ENCODE data around the gene DHRS2.
"Not testable (repeated sequence)": the region's sequence is repeated elsewhere in the genome, so short reads cannot be mapped to it uniquely, and the experiment has no call there.

DHRS2 gene

DNA sequence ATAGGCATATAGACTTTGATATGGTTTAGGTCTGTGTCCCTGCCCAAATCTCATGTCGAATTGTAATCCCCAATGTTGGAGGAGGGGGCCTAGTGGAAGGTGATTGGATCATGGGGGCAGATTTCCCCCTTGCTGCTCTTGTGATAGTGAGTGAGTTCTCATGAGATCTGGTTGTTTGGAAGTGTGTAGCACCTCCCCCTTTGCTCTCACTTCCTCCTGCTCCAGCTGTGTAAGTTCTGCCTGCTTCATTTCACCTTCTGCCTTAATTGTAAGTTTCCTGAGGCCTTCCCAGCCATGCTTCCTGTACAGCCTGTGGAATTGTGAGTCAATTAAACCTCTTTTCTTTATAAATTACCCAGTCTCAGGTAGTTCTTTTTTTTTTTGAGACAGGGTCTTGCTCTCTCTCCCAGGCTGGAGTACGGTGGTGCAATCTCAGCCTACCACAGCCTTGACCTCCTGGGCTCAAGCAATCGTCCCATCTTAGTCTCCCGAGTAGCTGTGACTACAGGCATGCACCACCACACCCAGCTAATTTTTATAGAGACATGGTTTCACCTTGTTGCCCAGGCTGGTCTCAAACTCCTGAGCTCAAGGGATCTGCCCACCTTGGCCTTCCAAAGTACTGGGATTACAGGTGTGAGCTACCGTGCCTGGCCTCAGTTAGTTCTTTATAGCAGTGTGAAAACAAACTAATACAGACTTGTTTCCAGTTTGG, 1.3 kb upstream of the DHRS2 start:
- not testable (repeated sequence) for DNase-seq

DNA sequence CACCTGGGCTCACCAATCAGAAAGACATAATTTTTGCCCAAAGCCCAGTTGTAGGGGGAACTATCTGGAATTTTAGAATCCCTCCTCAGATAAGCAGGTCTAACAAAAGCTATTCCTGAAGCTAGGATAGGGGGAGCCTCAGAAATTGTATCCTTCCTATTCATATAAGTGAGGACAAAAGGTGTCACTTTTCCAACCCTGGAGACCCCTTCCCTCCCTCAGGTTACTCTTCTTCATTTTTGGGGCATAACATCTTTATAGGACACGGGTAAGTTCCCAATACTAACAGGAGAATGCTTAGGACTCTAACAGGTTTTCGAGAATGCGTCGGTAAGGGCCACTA, 1.1 kb downstream of the DHRS2 start:
- not testable (repeated sequence) for DNase-seq

DNA sequence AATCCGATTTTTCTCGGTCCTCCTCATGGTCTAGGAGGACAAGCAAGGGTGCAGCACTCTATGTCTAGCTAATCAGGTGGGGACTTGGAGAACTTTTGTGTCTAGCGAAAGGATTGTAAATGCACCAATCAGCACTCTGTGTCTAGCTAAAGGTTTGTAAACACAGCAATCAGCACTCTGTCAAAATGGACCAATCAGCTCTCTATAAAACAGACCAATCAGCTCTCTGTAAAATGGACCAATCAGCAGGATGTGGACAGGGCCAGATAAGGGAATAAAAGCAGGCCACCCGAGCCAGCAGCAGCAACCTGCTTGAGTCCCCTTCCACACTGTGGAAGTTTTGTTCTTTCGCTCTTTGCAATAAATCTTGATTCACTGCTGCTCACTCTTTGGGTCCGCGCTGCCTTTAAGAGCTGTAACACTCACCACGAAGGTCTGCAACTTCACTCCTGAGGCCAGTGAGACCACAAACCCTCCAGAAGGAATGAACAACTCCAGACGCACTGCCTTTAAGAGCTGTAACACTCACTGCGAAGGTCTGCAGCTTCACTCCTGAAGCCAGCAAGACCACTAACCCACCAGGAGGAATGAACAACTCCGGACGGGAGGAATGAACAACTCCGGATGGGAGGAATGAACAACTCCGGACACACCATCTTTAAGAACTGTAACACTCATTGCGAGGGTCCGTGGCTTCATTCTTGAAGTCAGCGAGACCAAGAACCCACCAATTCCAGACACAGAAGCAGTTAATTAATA, 1.7 kb downstream of the DHRS2 start:
- not testable (repeated sequence) for DNase-seq

DNA sequence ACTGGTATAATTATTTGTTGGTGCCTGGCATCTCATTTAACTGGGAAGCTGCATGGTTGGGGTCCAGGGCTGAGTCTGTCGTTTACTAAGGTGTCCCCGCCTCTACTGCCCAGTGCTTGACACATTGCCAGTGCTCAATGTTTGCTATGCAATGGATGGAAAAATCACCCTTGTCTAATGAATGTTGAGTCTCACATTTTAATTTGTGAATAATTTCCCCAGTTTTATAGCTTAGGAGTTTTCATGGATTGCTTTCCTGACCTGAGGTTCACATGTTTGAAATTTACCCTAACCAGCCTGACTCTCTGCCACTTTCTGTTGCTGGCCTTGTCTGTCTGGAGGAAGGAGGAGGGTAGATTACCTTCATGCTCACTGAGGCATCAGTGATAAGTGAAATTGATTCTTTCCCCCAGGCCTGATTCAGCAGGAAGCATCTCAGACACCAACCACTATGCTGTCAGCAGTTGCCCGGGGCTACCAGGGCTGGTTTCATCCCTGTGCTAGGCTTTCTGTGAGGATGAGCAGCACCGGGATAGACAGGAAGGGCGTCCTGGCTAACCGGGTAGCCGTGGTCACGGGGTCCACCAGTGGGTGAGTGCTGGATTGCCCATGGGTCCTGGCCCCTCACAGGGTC, 2.4 kb downstream of the DHRS2 start:
- DNase-seq = no peak

DNA sequence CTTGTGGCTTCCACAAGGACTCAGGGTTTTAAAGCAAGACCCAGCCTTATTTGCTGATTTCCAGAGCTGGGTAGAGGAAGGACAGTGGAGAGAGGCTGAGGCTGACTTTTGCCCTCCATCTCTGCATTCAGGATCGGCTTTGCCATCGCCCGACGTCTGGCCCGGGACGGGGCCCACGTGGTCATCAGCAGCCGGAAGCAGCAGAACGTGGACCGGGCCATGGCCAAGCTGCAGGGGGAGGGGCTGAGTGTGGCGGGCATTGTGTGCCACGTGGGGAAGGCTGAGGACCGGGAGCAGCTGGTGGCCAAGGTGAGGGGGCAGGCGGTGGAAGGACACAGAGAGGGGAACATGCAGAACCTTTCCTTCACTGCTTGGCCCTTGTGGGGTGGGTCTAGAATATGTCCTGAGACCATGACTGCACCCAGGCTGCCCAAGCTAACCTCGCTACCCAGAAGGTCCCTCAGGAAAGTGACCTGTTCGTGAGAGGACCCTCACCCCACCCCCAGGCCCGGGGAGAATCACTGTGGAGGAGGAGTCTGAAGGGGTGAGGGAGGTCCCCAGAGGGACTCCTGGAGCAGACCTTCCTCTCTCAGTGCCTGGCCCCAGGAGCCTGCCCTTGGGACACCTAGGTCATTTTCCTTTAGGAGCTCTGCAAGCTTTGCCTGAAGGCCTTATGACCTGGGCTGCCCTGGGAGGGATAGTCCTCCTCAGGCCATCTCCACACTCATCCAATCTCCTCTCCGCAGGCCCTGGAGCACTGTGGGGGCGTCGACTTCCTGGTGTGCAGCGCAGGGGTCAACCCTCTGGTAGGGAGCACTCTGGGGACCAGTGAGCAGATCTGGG, 3.1 kb downstream of the DHRS2 start:
- no peak for DNase-seq

DNA sequence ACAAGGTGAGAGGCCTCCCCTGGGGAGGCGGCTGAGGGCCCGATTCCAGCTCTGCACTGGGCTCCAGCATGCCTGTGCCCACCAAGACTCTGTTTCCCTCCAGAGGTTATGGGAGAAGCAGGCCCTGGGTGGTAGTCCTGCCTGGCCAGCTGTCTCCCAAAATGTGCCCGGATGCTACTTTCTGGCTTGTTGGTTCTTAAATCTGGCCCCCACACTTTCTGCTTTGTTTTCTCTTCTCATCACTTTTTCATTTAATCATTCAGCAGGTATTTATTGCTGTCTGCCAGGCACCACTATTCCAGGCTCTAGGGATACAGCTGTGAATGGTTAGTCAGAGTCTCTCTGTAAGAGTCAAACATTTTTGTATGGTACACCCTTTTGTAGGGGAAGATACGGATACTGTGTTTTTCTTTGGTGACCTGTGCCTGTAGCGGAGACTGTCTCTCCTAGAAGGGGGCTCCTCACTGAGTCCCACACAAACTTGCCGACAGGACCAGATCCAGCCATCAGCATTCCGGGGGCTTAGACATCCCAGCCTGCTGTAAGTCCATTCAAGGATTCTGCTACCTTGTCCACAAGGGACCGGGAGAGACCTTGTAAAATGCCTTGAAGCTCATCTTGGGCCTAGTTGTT, 3.8 kb downstream of the DHRS2 start:
- DNase-seq = no peak

DNA sequence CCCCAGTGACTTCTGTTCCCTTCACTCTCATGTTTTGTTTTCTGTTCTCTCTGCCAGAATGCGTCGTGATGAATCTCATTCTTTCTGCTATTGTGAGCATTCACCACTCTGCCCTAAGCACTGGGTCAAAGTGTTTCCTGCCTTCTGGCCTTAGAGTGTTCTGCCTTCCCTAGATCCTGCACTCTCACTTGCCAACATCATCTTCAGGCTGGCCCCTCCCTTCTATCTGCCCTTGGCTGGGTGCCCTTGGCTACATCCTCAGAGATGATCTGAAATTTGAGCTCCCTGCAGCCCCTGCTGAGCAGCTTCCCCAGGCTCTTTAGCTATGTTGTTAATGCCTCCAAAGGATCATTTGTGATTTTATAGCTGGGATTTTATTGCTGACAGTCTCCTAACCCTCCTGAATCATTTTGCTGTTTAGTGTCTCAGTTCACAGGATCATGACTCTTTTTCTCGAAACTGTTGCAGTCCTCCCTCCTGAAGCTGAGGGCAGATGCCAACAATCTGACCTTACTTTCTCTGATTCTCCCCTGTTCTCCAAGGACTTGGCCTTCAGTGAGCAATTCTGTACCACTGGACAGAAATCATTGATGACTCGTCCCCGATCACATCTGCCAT, 4.5 kb downstream of the DHRS2 start:
- DNase-seq = no peak

DNA sequence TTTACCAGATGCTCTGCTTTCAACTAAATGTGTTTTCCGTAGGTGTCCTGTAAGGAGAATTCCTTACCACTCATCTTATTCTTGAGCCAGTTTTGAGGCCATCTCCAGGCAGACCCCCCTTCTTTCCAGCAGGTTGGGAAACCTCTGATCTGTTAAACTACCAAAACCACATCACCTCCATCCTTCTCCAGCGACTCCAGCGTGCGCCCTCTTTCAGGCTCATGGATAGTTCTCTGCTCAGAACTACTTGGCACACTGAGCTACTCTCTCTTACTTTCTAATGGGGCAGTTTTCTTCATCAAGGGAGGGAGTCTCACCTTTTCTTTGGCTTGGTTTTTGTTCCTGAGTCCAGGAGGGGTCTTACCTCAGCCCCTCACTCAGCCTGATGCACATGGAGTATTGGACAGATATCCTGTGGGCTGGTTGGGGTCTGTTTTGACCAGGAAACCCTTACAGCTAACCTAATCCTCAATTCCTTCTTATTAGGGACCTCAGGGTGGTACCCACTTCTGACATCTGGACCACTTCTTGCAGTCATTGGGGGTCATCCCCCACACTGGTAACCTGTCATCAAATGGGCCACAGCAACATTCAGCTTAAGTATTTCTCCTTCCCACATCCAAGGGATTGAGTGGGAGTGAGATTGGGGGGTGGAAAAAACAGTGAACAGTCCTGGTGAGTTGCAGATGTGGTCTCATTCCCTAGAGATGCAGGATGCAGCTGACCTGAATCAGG, 5.2 kb downstream of the DHRS2 start:
- no peak for DNase-seq

DNA sequence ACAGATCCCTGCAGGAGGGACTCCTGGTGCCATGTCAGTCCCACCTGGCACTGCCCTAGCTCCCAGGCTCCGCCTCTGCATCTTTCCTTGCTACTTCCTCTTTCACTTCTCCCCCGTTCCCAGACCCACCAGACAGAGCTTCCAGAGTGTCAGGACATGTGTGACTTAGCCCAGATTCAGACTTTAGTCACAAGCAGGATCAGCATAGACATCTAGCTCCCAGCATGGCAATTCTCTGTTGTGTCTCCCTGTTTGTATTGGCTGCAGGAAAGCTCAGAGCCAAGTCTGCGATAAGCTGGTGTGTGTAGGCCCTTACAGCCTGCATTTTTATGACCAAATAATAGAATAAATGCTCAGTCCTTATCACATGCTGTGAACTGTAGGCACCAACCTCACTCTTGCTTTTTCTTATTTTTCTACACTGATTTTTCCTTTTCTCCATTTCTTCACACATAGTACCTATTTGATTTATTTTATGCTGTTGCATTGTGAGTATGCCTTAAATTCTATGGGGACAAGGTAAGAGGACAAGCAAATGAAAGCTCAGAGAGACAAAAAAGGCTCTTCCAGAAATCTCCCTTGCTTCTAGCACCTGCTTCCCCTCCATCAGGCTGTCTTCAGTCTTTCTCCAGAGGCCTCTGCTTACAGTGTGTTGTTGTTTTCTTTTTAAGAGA, 5.9 kb downstream of the DHRS2 start:
- no peak for DNase-seq

DNA sequence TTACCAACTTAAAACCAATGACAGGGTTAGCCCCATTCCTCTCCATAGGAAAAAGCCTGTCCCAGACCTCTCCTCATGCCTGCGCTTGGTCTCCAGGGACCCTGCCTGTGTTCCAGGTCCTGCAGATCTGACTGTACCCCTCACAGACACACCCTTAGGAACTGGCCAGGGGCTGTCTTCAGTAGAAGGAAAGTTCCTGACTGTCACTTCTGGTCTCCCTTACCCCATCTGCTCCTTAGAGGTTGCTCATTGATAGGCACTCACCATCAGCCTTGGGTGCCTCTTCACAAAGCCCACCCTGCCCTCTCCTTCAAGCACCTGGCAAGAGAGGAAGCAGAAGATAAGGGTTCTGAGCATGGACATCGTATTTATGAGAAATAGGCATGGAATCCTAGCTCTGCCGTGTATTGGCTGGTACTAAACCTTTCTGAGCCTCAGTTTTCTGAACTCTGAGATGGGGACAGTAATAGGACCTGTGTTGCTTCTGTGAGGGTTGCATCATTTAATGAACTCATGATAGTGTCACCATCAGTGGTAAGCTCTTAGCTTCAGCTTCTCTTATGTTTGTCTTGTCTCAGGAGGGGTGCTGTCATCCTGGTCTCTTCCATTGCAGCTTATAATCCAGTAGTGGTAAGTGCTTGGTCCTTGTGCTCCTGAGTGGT, 7.5 kb downstream of the DHRS2 start:
- DNase-seq = no peak

DNA sequence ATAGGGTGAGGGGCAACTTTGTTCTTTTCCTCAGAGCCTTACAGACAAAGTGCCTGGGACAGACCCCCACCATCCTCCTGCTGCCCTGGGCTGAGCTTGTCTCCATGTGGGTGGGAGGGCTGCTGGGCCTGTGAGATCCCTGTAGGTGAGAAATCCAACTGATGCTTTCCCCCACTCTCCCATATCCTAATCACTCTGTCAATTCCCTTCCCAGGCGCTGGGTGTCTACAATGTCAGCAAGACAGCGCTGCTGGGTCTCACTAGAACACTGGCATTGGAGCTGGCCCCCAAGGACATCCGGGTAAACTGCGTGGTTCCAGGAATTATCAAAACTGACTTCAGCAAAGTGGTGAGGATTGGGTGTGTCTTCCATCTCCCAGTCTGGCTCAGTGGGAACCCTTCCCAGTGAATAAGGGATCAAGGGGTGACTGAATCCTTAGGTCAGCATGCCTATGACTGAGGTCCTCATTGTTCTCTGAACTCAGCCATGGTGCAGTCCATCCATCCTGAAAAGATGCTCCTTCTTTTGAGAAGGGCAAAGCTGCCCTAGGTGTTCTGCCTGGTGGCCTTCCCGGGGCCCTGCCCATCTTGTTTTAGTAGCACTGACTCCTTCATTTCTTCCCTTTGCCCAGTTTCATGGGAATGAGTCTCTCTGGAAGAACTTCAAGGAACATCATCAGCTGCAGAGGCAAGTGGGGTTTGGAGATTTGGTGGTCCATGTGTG, 8.2 kb downstream of the DHRS2 start:
- DNase-seq = no peak

DNA sequence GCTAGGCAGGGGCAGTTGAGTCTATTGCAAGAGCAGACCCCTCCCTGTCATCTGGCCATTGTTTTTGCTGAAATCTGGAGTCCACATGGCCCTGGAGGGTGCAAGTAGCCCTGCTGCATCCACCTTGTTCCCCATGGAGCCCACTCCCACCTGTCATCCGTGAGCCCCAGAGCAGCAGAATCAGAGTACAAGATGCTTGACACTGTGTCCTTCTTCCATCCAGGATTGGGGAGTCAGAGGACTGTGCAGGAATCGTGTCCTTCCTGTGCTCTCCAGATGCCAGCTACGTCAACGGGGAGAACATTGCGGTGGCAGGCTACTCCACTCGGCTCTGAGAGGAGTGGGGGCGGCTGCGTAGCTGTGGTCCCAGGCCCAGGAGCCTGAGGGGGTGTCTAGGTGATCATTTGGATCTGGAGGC, 8.8 kb downstream of the DHRS2 start:
- no peak for DNase-seq

DNA sequence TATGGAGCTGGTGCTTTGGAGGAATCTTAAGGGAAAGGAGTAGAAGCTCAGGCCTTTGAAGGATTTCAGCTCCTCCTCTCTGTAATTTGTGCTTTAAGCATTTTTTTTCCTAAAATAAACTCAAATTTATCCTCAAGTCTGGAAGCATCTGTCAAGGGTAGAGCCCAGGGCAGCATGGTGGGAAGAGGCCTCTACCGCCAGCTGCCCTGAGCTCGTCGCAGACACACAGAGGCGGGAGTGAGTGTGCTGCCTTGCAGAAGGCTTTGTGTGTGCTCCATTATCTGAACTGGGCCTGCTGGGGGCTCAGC, 9.3 kb downstream of the DHRS2 start:
- no peak for DNase-seq

DNA sequence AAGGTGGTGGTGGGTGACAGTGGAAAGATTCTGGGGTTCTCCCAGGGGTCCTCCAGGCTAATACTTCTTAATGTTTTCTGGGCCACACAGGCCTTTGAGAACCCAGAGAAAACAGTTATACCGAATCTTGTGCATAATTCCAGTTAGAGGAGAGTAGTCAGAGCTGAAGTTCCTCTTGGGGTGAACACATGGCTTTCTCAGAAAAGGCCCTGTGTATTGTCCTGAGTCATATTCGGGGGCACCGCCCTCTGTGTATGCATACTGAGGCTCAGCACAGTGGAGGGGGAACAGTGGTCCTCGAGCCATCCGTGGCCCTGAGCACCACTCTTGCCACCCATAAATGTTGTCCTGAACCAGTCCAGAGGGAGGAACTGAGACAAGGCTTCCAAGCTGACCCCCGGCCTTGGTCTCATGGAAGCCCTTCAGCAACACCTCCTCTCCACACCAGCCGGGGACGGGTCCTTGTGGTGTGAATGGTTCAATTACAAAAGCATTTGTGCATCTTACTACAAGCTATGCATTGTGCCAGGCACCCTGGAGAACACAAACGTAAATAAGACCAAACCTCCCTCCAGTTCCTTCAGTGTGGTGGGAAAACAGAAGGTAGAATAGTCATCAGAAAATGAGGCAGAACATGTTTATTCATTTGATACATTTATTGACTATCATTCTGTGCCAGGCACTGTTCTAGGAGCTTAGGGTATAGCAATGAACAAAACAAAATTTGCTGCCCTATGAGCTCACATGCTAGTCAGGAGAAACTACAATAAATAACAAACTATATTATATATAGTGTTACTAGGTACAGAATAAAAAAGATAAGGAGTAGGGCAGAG, 9.9 kb downstream of the DHRS2 start:
- DNase-seq = no peak

DNA sequence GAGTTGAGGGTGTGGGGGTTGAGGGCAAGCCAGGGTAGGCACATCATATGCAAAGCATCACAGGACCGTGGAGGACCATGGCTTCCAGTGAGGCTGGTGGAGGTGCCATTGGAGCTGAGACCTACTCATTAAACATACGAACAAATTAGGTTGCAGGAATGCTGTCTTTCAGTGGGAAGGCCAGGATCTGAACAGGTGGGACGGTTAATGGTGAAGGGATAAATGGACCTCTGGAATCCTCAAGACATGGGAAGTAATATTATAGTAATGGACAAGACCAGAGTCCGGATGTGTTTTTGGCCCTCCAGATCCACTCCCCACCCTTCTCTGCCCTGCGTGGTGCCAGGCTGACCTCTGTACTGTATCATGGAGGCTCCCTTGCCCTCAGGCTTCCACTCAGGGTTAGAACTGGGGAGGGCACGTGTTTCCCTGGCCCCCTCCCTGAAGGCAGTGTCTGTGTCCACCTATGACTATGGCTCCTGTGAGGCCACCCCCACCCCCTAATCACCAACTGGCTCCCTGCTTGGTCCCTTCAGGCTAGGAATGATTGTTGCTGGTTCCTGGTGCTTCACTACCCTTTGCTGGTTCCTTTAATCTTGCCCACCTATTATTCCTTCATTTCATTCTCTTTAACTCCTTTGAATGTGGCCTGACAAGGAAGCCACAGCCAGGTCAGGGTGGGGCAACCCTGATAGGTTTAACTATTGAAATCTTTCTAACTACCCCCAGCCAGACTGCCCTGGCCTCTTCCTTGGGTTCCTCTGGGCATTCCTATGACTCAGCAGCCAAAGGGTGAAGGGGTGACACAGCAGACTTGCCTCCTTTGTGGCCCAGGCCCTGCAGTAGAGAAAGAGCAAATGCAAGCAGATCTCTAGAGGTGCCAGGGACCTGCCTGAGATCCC, 10.7 kb downstream of the DHRS2 start:
- DNase-seq = no peak

DNA sequence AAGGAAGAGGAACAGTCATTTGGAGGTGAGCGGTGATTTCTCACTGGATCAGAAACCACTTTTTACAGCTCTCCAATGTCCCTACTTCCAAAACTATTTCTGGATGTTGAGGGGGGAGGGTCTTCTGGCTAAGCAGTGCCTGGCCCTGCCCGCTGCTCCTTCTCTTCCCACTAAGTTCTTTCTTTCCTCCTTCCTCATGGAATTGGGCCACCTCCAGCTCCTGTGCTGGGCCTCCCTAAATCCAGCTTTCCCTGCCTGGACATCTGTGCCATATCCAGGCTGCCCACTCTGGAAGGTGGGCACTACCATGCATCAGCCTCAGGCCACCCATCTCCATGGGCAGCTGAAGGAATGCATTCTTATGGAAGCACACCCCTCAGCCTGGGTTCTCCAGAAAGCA, 11.5 kb downstream of the DHRS2 start:
- DNase-seq = no peak

DNA sequence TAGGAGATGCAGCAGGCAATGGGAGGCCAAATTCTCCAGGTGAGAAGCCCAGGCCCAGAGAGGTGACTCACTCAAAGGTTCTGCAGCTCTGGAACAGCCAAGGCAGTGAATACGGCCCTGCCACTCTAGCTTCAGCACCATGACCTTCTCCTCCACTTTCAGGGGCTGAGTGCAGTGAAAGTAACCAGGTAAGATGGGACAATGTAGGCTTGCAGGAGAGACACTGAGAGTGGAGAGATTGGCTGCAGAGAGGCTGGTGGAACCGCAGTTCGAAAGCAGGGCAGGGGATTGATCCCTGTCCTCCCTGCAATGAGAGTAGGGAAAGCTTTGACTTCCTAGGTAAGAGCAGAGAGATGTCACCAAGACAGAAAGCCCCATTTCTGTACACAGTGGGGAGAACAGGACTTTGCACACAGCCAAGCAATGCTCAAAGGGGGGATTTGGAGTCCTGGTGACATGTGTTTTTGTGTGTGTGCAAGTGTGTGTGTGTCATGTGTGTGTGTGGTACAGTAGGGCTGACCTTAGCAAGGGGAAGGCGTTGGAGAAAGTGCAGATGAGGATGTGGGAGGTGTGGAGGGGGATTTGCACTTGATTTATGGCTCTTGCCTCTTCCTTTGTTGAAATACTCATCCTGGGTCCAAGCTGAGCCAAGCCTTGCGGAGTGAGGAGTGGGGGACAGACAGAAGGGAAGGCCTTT, 12.7 kb downstream of the DHRS2 start:
- DNase-seq = no peak

All from stimulated activated CD8-positive, alpha-beta memory T cell treated with anti-CD3 and anti-CD28 coated beads, Interleukin-4, amount 100 ng/mL, for 48 hours (primary cell).